ENCODE results near the gene MRGPRE.

MRGPRE gene

DNA sequence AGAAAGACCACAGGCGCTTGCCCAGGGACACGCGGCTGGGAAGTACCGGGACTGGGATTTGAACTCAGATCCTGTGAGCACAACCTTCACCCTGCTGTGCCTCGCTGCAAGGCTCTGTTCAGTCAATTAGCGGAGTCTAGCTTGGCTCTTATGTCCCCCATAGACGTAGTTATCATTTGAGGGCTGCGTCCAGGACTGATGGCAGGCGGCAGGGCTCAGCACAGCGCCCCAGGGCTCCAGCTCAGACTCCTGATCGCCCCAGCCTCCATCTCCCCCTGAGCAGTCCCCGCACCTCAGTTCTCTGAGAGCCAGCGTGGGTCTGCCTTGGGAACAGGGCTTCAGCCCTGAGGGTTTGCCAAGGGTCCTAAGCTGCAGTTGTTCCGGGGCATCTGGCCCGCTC is 33.4 kb downstream of the MRGPRE start:
- CTCF ChIA-PET: no interaction called here
- Mint-ChIP-seq H3K4me1 (no peaks in the 10 kb centered on the region), H3K36me3 (no peaks in the 10 kb centered on the region), H3K27me3 (peaks cover 41% of the 10 kb centered on the region), H3K4me3 (no peak overlapping the region), H3K27ac (no peak overlapping the region), H3K9me3 (no peaks in the 10 kb centered on the region)
- no peak for DNase-seq

DNA sequence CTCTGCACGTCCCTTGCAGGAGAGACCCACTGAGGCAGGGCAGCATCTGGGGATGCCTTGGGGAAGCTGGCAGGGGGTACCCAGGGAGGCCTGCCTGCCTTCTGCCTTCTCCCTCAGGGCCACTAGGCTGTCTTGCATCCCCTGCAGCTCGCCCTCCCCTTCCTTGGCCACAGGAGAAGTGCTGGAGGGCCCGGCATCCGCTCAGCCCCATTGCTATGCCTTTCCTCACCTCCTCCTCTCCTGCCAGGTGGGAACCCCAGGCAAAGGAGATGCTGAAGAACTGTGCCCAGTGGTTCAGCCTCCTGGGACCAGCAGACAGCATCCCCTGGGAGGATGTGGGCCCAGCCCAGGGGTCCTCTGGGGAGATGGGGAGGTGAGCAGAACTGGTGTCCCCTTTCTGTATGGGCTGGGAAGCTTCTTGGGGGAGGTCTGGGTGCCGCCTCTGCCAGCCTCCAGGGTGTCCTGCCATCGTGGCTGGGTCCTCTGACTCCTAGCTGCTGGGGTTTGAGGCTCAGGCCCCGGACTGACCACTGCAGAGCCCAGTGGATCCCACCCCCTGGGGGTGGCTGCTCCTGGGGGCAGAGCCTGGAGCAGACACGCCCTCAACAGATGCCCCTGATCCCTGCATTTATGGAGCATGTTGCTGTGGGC is 34.2 kb downstream of the MRGPRE start:
- no peak overlapping the region for H3K4me3 Mint-ChIP-seq
- no peaks in the 10 kb centered on the region for H3K9me3 Mint-ChIP-seq
- H3K36me3 Mint-ChIP-seq: no peaks in the 10 kb centered on the region
- DNase-seq: no peak
- H3K27me3 Mint-ChIP-seq: peaks cover 33% of the 10 kb centered on the region
- H3K4me1 Mint-ChIP-seq: no peaks in the 10 kb centered on the region
- CTCF ChIA-PET: no interaction called here
- no peak overlapping the region for H3K27ac Mint-ChIP-seq

DNA sequence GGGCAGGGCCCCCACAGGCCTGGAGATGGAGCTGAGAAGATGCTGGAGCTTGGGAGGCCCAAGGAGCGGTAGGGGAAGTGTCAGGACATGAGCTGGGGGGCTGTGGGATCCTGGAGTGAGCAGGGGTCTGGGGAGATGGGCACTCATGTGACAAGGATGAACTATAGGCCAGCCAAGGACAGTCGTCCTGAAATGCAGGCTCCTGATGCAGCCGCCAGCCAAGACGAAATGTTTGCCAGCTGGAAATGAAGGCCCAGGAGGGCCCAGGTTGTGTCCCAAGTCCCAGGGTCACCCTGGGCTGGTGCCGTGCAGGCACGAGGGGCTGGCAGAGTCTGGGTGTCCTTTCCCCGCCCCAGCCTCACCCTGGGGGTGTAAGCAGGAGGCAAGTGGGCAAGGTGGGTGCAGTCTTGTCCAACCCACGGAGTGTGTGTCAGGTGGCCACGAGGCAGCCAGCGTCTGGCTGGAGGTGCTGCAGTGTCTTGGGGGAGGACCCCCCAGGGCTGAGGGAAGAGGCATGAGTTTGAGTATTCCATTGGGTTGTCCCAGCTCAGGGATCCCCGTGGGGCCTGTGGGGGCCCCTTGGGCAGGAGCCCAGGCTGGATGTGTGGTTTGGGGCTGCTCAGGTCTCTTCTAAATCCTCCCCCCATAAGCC is 35.0 kb downstream of the MRGPRE start:
- DNase-seq: no peak
- no peak overlapping the region for H3K4me3 Mint-ChIP-seq
- no peaks in the 10 kb centered on the region for H3K36me3 Mint-ChIP-seq
- CTCF ChIA-PET: no interaction called here
- no peaks in the 10 kb centered on the region for H3K4me1 Mint-ChIP-seq
- H3K9me3 Mint-ChIP-seq: no peaks in the 10 kb centered on the region
- H3K27ac Mint-ChIP-seq: no peak overlapping the region
- peaks cover 25% of the 10 kb centered on the region for H3K27me3 Mint-ChIP-seq

DNA sequence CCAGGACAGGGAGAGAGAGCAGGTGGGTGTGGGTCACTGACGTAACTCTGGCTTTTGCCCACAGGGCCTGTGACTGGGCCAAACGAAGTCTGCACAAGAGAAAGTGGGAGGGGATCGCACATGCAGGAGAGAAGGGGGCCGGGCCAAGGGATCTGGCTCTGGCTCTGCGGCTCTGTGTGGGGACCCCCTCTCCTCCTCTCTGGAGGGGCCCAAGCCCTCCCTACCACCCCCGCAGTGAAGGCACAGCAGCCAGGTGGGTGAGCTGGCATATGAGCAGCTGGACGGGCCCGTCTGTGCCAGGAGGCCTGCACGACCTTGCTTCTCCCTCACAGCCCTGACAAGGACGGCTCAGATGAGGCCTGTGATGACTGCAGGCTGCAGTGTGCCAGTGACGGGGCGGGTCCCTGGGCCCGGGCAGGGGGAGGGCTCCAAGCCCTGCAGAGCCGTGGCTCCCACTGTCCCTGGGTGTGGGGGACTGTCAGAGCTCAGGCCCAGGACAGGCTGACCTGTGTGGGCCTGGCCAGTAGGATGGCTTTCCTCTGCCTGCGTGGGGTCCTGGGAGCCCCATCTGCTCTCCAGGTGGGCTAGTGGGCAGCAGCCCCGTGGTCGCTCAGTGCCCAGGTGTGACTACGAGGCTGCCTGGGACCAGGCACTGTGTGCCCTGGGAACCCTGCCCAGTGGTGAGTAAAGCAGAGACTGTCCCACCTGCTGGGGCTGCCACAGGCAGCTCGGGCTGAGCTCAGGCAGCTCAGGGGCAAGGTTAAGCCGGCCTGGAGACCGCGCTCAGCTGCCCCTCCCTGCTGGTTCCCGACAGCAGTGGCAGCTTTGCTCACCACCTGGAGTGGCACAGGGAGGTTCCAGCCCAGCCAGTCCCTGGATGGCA is 35.8 kb downstream of the MRGPRE start:
- no peaks in the 10 kb centered on the region for H3K4me1 Mint-ChIP-seq
- H3K27me3 Mint-ChIP-seq: peaks cover 17% of the 10 kb centered on the region
- CTCF ChIA-PET: no interaction called here
- no peak overlapping the region for H3K4me3 Mint-ChIP-seq
- no peaks in the 10 kb centered on the region for H3K36me3 Mint-ChIP-seq
- H3K9me3 Mint-ChIP-seq: no peaks in the 10 kb centered on the region
- no peak overlapping the region for H3K27ac Mint-ChIP-seq
- DNase-seq: no peak

DNA sequence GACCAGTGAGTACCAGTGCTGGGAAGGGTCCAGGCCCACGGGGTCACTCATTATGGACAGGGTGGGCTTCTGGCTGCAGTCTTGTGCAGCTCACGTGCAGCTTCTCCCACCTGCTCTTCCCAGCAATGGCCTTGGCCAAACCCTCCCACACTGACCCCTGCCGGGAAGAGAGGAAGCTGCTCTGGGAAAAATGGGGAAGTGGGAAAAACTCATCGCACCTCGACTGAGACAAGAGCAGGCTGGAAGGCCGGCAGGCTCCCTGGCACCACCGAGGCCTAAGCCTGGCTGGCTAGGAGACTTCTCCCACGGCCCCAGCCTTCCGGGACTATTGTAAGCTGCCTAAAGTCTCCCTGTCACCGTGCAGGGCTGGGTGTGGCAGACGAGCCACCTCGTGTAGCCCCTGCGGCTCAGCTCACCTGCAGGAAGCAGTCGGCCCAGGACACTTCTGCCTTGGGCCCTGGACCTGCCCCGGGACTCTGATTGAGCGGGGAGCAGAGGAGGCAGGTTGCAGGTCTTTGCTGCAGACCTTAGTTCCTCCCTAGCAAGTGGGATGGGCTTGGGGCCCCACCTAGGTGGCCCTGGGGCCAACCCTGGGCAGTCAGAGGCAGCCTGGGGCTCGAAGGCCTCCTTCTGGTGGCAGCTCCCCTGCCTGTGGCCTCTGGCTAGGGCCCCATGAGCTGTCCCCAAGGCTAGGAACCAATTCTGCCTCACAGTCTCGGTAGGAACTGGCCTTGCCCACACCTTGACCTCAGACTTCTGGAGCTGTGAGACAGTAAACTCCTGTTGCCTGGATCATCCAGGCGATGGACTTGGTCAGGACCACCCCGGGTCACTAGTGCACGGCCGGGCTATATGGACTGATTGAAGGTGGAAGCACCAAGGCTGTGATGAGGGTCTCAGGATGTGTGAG is 36.7 kb downstream of the MRGPRE start:
- no peak for DNase-seq
- Mint-ChIP-seq H3K27me3 (peaks cover 8% of the 10 kb centered on the region), H3K27ac (no peak overlapping the region), H3K4me1 (no peaks in the 10 kb centered on the region), H3K36me3 (no peaks in the 10 kb centered on the region), H3K9me3 (no peaks in the 10 kb centered on the region), H3K4me3 (no peak overlapping the region)
- CTCF ChIA-PET: no interaction called here

DNA sequence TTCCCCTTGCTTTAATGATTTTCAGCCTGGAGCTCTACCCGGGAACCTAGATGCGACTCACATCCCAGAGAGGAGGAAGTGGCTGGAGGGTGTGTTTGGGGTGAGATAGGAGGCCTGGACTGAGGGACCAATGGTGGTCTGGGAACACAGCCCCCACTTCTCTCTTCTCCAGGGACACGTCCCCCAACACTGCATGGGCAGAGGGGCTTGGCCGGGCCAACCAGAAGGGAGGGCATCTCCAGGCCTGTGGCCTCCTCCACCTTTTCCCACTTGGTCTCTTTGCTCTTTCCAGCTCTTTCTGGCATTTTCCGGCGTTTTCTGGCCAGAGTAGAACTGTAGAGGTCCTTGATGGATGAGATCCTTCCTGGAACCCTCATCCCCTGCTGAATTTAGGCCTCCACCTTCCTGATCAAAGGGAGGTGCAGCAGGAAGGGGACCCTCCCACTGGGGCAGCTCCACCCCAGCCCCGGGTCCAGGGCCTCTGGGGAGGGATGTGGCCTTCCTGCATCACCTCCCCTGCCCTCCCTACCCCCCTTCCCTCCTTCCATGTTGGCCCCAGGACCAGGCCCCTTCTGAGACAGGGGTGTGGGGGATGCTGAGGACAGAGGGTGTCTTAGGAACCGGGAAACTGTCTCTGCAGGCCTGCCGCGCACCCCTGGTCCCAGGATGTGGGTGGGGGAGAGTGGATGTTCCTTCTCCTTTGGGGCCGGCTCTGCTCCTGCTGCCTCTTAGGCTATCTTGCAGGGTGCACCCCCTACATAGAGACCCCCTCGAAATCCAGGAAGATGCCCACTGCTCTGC is 38.0 kb downstream of the MRGPRE start:
- H3K4me3 Mint-ChIP-seq: no peak overlapping the region
- H3K27ac Mint-ChIP-seq: no peak overlapping the region
- H3K9me3 Mint-ChIP-seq: no peaks in the 10 kb centered on the region
- no peaks in the 10 kb centered on the region for H3K36me3 Mint-ChIP-seq
- DNase-seq: no peak
- H3K27me3 Mint-ChIP-seq: no peaks in the 10 kb centered on the region
- CTCF ChIA-PET: no interaction called here
- H3K4me1 Mint-ChIP-seq: no peaks in the 10 kb centered on the region

- no peaks in the 10 kb centered on the region for H3K9me3 Mint-ChIP-seq
Measured at GRCh38 chr11:3193373-3194015, 38.7 kb downstream of the MRGPRE start.

DNA sequence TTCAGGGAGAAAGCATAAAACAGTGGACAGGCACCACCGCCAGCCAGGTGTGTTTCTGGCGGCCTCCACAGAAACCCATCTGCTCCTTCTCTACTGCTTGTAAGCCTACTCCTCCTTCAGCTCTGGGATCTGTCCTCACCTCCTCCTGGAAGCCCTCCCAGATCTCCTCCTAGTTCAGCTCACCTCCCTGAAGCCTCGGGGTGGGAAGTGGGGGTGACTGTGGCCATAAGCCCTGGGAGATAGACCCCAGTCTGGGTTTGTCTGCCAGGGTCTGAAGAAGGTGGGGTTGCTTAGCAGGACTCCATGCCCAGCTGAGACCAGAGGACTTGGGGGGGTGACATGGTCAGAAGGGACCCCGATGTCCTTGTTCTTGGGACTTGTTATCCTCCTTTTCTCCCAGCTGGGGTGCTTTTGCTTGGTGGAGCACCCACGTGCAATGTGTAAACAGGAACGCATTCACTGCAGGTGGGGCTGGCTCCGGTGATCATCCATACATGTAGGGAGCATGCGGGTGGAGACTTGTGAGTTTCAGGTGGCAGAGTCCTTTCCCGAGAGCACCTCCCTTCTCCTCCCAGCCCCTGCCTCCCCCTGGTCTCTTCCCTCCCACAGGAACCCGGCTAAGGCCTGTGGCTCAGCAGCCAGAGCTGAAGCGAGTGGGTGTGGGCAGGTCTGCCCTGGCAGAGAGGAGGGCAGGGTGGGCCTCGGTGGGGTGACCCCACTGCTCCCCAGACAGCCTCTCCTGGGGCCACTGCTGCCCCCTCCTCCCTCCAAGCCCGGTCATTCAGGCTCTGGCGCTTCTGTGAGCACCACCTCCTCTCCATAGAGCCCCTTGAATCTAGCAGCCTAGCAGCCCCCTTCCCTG is 39.5 kb downstream of the MRGPRE start:
- no peak overlapping the region for H3K4me3 Mint-ChIP-seq
- no peaks in the 10 kb centered on the region for H3K36me3 Mint-ChIP-seq
- no peaks in the 10 kb centered on the region for H3K27me3 Mint-ChIP-seq
- no peaks in the 10 kb centered on the region for H3K4me1 Mint-ChIP-seq
- CTCF ChIA-PET: no interaction called here
- DNase-seq: no peak
- no peaks in the 10 kb centered on the region for H3K9me3 Mint-ChIP-seq
- H3K27ac Mint-ChIP-seq: no peak overlapping the region

More at GRCh38 chr11:3193373-3194015, 38.7 kb downstream of the MRGPRE start:
- CTCF ChIA-PET: no interaction called here
- H3K27me3 Mint-ChIP-seq: no peaks in the 10 kb centered on the region
- H3K36me3 Mint-ChIP-seq: no peaks in the 10 kb centered on the region
- no peak overlapping the region for H3K4me3 Mint-ChIP-seq
- DNase-seq: no peak
- H3K27ac Mint-ChIP-seq: no peak overlapping the region
- no peaks in the 10 kb centered on the region for H3K4me1 Mint-ChIP-seq

GRCh38 chr11:3191586-3192324 is 40.5 kb downstream of the MRGPRE start:
- no peaks in the 10 kb centered on the region for H3K9me3 Mint-ChIP-seq
- H3K4me1 Mint-ChIP-seq: no peaks in the 10 kb centered on the region
- CTCF ChIA-PET: no interaction called here
- no peak overlapping the region for H3K4me3 Mint-ChIP-seq
- no peak overlapping the region for H3K27ac Mint-ChIP-seq
- no peaks in the 10 kb centered on the region for H3K36me3 Mint-ChIP-seq
- no peaks in the 10 kb centered on the region for H3K27me3 Mint-ChIP-seq
- DNase-seq: no peak

DNA sequence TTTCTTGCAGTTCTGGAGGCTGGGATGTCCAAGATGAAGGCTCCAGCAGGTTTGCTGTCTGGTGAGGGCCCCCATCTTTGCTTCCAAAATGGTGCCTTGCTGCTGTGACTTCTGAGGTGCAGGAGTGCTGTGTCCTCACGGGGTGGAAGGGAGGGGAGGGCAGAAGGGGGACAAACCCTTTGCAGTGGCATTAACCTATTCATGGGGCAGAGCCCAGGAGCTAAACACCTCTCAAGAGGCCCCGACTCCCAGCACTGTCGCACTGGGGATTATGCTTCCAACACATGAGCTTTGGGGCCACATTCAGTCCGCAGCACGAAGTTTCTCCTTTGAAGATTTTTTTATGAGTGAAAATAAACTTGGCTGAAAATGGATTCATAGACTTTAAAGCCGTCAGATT is 41.6 kb downstream of the MRGPRE start:
- Mint-ChIP-seq H3K27me3 (peaks cover 4% of the 10 kb centered on the region), H3K27ac (no peak overlapping the region), H3K4me1 (no peaks in the 10 kb centered on the region), H3K9me3 (no peaks in the 10 kb centered on the region), H3K4me3 (no peak overlapping the region), H3K36me3 (no peaks in the 10 kb centered on the region)
- no peak for DNase-seq
- CTCF ChIA-PET: no interaction called here

GRCh38 chr11:3189886-3190583 is 42.2 kb downstream of the MRGPRE start:
- Mint-ChIP-seq H3K27ac (no peak overlapping the region), H3K4me3 (no peak overlapping the region), H3K27me3 (peaks cover 4% of the 10 kb centered on the region), H3K9me3 (no peaks in the 10 kb centered on the region), H3K4me1 (no peaks in the 10 kb centered on the region), H3K36me3 (no peaks in the 10 kb centered on the region)
- CTCF ChIA-PET: no interaction called here
- DNase-seq: no peak
